A549 (cell line): ENCODE results near the gene OPCML. TPM values are rescaled to one million over a fixed set of nuclear protein-coding genes. Genes with fewer than 3 reads are reported as not detected.

Experiments used
- ATAC-seq, 2 experiments: fragments of 200-7000 bp in 1 of 2; fragments of >200 bp in 1 of 2; cut with Nextera tagmentation in 1 of 2; cut with Tn5 transposase in 1 of 2; 3 replicates each; pipeline versions ENCODE4 v1.8.0 to v1.9.1; 2018 to 2020; ENCODE audit warnings: mild to moderate bottlenecking in 1 of 2, moderate library complexity in 1 of 2
- CTCF ChIA-PET: fragments of 300-600 bp; sonication (Branson Sonifier 250); formaldehyde crosslinking; extraction: SDS; loops from one replicate; lab custom pipeline; 2021; ENCODE audit warnings: antibody characterized with exemption, inconsistent platforms; lab: Yijun Ruan, JAX
- POLR2A ChIA-PET: fragments of 350-600 bp; formaldehyde crosslinking; extraction: SDS; loops from one replicate; lab custom pipeline; 2021; ENCODE audit warnings: antibody characterized with exemption, inconsistent platforms; lab: Yijun Ruan, JAX
- DNase-seq, 2 experiments: peaks; one replicate each; pipeline versions ENCODE4 v3.0.0 to v3.0.0-alpha.2; 2011 to 2016; ENCODE audit warnings: low read depth in 1 of 2, low spot score in 1 of 2
- FAIRE-seq: peaks from 2 replicates; lab custom pipeline; 2011; peaks lifted over from hg19 to GRCh38; lab: Jason Lieb, UNC
- H3K27ac ChIP-seq, 2 experiments: fragments of >200 bp; sonication (Bioruptor Twin); formaldehyde crosslinking; 3 replicates each; pipeline ENCODE4 v1.5.1; 2016 to 2017
- H3K4me1 ChIP-seq: fragments of >200 bp; sonication (Bioruptor Twin); formaldehyde crosslinking; 3 replicates; pipeline ENCODE4 v1.6.1; 2016
- H3K4me2 ChIP-seq: fragments of >200 bp; sonication (Bioruptor Twin); formaldehyde crosslinking; 3 replicates; pipeline ENCODE4 v1.6.1; 2016
- H3K4me3 ChIP-seq: fragments of >200 bp; sonication (Bioruptor Twin); formaldehyde crosslinking; 3 replicates; pipeline ENCODE4 v1.5.1; 2016
- H3K9me3 ChIP-seq: fragments of >200 bp; sonication (Bioruptor Twin); formaldehyde crosslinking; 3 replicates; pipeline ENCODE4 v1.6.1; 2016
- CBX8 ChIP-seq: fragments of 200-600 bp; sonication (generic); IDR thresholded peaks from 2 replicates; pipeline ENCODE4 v1.6.1; 2016
- KDM5A ChIP-seq: fragments of 200-600 bp; sonication (generic); IDR thresholded peaks from 2 replicates; pipeline ENCODE4 v1.6.1; 2016; ENCODE audit warnings: antibody characterized with exemption, mild to moderate bottlenecking
- MYC ChIP-seq: IDR thresholded peaks from 2 replicates; pipeline ENCODE4 v1.6.1; 2012; ENCODE audit warnings: mild to moderate bottlenecking, inconsistent platforms, low read length, improper control_type of control experiment, borderline replicate concordance
- PHF8 ChIP-seq: fragments of 200-600 bp; sonication (generic); IDR thresholded peaks from 2 replicates; pipeline ENCODE4 v1.6.1; 2016; ENCODE audit warnings: low read depth, mild to moderate bottlenecking, antibody characterized with exemption, moderate library complexity, borderline replicate concordance
- POLR2A ChIP-seq: IDR thresholded peaks from 2 replicates; pipeline ENCODE4 v1.6.1; 2012; ENCODE audit warnings: mild to moderate bottlenecking, low read length
- RARB ChIP-seq: fragments of 250-450 bp; sonication (Bioruptor Pico); IDR thresholded peaks from 2 replicates; pipeline ENCODE4 v1.8.0; 2021; ENCODE audit warnings: mild to moderate bottlenecking, moderate library complexity
- RFX5 ChIP-seq: fragments of 450-650 bp; IDR thresholded peaks from 2 replicates; pipeline ENCODE4 v1.7.1; 2014; ENCODE audit warnings: antibody characterized with exemption, mild to moderate bottlenecking, moderate library complexity
- RNF2 ChIP-seq: fragments of 200-600 bp; sonication (generic); IDR thresholded peaks from 2 replicates; pipeline ENCODE4 v1.6.1; 2016; ENCODE audit warnings: low read depth, mild to moderate bottlenecking, antibody characterized with exemption, moderate library complexity, borderline replicate concordance
- TFCP2L1 ChIP-seq: fragments of 250-450 bp; sonication (Bioruptor Pico); IDR thresholded peaks from 2 replicates; pipeline ENCODE4 v1.5.0; 2021; ENCODE audit warnings: mild to moderate bottlenecking
- ZC3H11A ChIP-seq: fragments of 450-650 bp; IDR thresholded peaks from 2 replicates; pipeline ENCODE4 v1.6.1; 2014; ENCODE audit warnings: antibody characterized with exemption, mild to moderate bottlenecking
- ZFP36 ChIP-seq: fragments of 450-650 bp; IDR thresholded peaks from 2 replicates; pipeline ENCODE4 v1.6.1; 2014; ENCODE audit warnings: borderline replicate concordance; ENCODE audit not compliant: partially characterized antibody
- WGBS: methylation state at CpG from one replicate; pipeline ENCODE4 v1.1.6; 2017; ENCODE audit errors: missing lambda C conversion rate; 5-methylcytosine and 5-hydroxymethylcytosine counted together
- polyA plus RNA-seq, 4 experiments: library from polyadenylated mRNA; depleted of rRNA in 3 of 4; stranded (reverse); fragments of >200 nt; fragmentation: RNase III in 1 of 4; extraction: RNeasy Plus Mini Kit Qiagen cat#74134 plus additional on column Dnase treatment in 1 of 4; gene quantifications; 2 replicates in 3 of 4; 3 replicates in 1 of 4; pipeline ENCODE4 v1.2.3, GENCODE V29; 2011 to 2017
- TF ChIP-seq, protein P1 (sequence below): fragments of 150-350 bp; IDR thresholded peaks from 2 replicates; pipeline ENCODE4 v1.6.1; 2014; ENCODE audit warnings: low read depth, mild to moderate bottlenecking, low read length
- TF ChIP-seq, protein P2 (sequence below): fragments of 200-600 bp; sonication (generic); IDR thresholded peaks from 2 replicates; pipeline ENCODE4 v1.6.1; 2016; ENCODE audit warnings: antibody characterized with exemption, mild to moderate bottlenecking, moderate library complexity
- TF ChIP-seq, protein P3 (sequence below): IDR thresholded peaks from 2 replicates; pipeline ENCODE4 v1.6.1; 2012
- TF ChIP-seq, protein P4 (sequence below): fragments of 450-650 bp; IDR thresholded peaks from 2 replicates; pipeline ENCODE4 v1.6.1; 2014; ENCODE audit warnings: antibody characterized with exemption
- TF ChIP-seq, protein P5 (sequence below): IDR thresholded peaks from 2 replicates; pipeline ENCODE4 v1.6.1; 2012
- TF ChIP-seq, protein P6 (sequence below): fragments of >200 bp; sonication (Bioruptor Twin); formaldehyde crosslinking; IDR thresholded peaks from 2 replicates; pipeline ENCODE4 v1.6.1; 2016

OPCML gene
- polyA plus RNA-seq, 2 of the 4 experiments (the other 2 are of a cell fraction) = not detected

DNA sequence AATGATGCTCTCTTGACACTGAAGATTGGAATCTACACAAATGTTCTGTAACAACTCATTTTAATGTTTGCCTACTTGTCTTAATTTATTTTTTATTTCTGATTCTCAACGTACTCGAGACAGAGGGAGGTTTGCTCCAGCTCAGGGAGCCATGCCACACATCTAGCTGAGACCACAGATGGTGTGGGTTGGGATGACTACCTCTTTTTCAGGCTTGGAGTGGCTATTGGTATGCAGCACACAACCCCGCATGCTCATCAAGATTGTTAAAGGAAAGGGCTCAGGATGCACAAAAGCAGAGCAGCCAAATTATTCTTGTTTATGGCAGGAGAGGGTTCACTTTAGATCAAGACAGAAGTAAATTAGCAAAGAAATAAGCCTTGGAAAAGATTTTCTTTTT lies 424.5 kb downstream of the OPCML start:
- Histone ChIP-seq H3K27ac (no peak overlapping the region), H3K4me1 (no peaks in the 10 kb centered on the region), H3K4me3 (no peak overlapping the region), H3K9me3 (no peaks in the 10 kb centered on the region), H3K4me2 (no peak overlapping the region)
- no peak for TF ChIP-seq POLR2A
- TF ChIP-seq, protein P1, sequence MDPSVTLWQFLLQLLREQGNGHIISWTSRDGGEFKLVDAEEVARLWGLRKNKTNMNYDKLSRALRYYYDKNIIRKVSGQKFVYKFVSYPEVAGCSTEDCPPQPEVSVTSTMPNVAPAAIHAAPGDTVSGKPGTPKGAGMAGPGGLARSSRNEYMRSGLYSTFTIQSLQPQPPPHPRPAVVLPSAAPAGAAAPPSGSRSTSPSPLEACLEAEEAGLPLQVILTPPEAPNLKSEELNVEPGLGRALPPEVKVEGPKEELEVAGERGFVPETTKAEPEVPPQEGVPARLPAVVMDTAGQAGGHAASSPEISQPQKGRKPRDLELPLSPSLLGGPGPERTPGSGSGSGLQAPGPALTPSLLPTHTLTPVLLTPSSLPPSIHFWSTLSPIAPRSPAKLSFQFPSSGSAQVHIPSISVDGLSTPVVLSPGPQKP = no peak
- TF ChIP-seq RNF2 = no peak
- no peak for TF ChIP-seq RFX5
- TF ChIP-seq RARB = no peak
- TF ChIP-seq KDM5A = no peak
- no peak for TF ChIP-seq TFCP2L1 (CRISPR knock-in tag)
- TF ChIP-seq PHF8 = no peak
- no peak for TF ChIP-seq ZFP36
- TF ChIP-seq ZC3H11A = no peak
- no peak for TF ChIP-seq CBX8
- TF ChIP-seq, protein P2, sequence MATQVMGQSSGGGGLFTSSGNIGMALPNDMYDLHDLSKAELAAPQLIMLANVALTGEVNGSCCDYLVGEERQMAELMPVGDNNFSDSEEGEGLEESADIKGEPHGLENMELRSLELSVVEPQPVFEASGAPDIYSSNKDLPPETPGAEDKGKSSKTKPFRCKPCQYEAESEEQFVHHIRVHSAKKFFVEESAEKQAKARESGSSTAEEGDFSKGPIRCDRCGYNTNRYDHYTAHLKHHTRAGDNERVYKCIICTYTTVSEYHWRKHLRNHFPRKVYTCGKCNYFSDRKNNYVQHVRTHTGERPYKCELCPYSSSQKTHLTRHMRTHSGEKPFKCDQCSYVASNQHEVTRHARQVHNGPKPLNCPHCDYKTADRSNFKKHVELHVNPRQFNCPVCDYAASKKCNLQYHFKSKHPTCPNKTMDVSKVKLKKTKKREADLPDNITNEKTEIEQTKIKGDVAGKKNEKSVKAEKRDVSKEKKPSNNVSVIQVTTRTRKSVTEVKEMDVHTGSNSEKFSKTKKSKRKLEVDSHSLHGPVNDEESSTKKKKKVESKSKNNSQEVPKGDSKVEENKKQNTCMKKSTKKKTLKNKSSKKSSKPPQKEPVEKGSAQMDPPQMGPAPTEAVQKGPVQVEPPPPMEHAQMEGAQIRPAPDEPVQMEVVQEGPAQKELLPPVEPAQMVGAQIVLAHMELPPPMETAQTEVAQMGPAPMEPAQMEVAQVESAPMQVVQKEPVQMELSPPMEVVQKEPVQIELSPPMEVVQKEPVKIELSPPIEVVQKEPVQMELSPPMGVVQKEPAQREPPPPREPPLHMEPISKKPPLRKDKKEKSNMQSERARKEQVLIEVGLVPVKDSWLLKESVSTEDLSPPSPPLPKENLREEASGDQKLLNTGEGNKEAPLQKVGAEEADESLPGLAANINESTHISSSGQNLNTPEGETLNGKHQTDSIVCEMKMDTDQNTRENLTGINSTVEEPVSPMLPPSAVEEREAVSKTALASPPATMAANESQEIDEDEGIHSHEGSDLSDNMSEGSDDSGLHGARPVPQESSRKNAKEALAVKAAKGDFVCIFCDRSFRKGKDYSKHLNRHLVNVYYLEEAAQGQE = no peak
- TF ChIP-seq, protein P3, sequence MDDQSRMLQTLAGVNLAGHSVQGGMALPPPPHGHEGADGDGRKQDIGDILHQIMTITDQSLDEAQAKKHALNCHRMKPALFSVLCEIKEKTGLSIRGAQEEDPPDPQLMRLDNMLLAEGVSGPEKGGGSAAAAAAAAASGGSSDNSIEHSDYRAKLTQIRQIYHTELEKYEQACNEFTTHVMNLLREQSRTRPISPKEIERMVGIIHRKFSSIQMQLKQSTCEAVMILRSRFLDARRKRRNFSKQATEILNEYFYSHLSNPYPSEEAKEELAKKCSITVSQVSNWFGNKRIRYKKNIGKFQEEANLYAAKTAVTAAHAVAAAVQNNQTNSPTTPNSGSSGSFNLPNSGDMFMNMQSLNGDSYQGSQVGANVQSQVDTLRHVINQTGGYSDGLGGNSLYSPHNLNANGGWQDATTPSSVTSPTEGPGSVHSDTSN = no peak
- TF ChIP-seq, protein P4, sequence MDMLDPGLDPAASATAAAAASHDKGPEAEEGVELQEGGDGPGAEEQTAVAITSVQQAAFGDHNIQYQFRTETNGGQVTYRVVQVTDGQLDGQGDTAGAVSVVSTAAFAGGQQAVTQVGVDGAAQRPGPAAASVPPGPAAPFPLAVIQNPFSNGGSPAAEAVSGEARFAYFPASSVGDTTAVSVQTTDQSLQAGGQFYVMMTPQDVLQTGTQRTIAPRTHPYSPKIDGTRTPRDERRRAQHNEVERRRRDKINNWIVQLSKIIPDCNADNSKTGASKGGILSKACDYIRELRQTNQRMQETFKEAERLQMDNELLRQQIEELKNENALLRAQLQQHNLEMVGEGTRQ = no peak
- no peak for TF ChIP-seq MYC
- TF ChIP-seq, protein P5, sequence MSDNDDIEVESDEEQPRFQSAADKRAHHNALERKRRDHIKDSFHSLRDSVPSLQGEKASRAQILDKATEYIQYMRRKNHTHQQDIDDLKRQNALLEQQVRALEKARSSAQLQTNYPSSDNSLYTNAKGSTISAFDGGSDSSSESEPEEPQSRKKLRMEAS = no peak
- TF ChIP-seq, protein P6, sequence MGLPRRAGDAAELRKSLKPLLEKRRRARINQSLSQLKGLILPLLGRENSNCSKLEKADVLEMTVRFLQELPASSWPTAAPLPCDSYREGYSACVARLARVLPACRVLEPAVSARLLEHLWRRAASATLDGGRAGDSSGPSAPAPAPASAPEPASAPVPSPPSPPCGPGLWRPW = no peak
- FAIRE-seq (no peak), ATAC-seq (no peak), DNase-seq (no peak)
- 2% methylated on average over 3 of the region's 3 CpGs for WGBS
- POLR2A ChIA-PET = no interaction called here
- CTCF ChIA-PET = no interaction called here

DNA sequence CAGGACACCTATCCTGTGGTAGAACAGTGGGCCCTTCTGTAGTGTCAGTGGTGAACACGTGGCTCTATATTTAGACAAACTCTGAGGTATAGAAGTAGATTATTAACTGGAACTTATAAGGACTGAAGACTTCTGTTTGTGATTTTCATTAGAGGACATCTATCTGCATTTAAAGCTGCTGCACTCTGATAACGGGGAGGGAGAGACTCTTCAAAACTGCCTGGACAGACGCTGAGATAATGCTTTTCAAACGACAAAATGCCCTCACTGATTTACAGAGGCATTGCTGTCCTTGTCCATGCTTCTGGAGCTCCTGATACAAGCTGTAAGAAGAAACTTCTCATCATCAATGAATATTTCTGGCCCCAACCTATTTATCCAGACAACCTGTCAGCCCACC lies 425.2 kb downstream of the OPCML start:
- CTCF ChIA-PET = no interaction called here
- 2% methylated on average over 4 of the region's 4 CpGs for WGBS
- H3K4me2 ChIP-seq = no peak overlapping the region
- ATAC-seq = no peak
- TF ChIP-seq, protein P3 = no peak
- TF ChIP-seq, all 56 proteins: peak for 0
- no peaks in the 10 kb centered on the region for H3K4me1 ChIP-seq
- DNase-seq (no peak), FAIRE-seq (no peak)
- H3K9me3 ChIP-seq = no peaks in the 10 kb centered on the region
- H3K4me3 ChIP-seq = no peak overlapping the region
- POLR2A ChIA-PET = no interaction called here
- no peak overlapping the region for H3K27ac ChIP-seq
